Endodermal cell (in vitro differentiated cells): ENCODE data around the gene CMTM4. TPM values are rescaled to one million over a fixed set of nuclear protein-coding genes. Genes with fewer than 3 reads are reported as not detected.

Experiments used
- DNase-seq: peaks from one replicate; pipeline ENCODE4 v3.0.0-alpha.2; 2017
- H3K27ac ChIP-seq: 2 replicates; pipeline ENCODE4 v1.5.1; 2013; ENCODE audit warnings: mild to moderate bottlenecking, low read depth, low read length, moderate library complexity
- H3K27me3 ChIP-seq: 2 replicates; pipeline ENCODE4 v1.6.1; 2013; ENCODE audit warnings: mild to moderate bottlenecking, low read length, moderate library complexity; ENCODE audit not compliant: insufficient read depth, control insufficient read depth, poor library complexity, severe bottlenecking
- H3K36me3 ChIP-seq: 2 replicates; pipeline ENCODE4 v1.7.0; 2013; ENCODE audit warnings: mild to moderate bottlenecking, low read length, moderate library complexity; ENCODE audit not compliant: control insufficient read depth, insufficient read depth
- H3K4me1 ChIP-seq: one replicate; pipeline ENCODE4 v1.7.0; 2013; ENCODE audit warnings: low read length; ENCODE audit not compliant: control insufficient read depth, insufficient read depth
- H3K4me3 ChIP-seq: 2 replicates; pipeline ENCODE4 v1.5.1; 2013; ENCODE audit warnings: mild to moderate bottlenecking, low read length, moderate library complexity
- H3K9ac ChIP-seq: 2 replicates; pipeline ENCODE4 v1.6.1; 2013; ENCODE audit warnings: mild to moderate bottlenecking, low read length, moderate library complexity; ENCODE audit not compliant: poor library complexity, severe bottlenecking; ENCODE audit errors: extremely low read depth
- H3K9me3 ChIP-seq: 2 replicates; pipeline ENCODE4 v1.6.1; 2013; ENCODE audit warnings: mild to moderate bottlenecking, low read length, moderate library complexity; ENCODE audit not compliant: control insufficient read depth
- H3K27ac Mint-ChIP-seq: 2 replicates; pipeline ENCODE4 v1.8.0; 2020; ENCODE audit warnings: mixed read lengths
- H3K27me3 Mint-ChIP-seq: 2 replicates; pipeline ENCODE4 v1.8.0; 2021; ENCODE audit warnings: mild to moderate bottlenecking, mixed read lengths; ENCODE audit not compliant: insufficient read depth
- H3K36me3 Mint-ChIP-seq: 2 replicates; pipeline ENCODE4 v1.8.0; 2020; ENCODE audit warnings: low read depth, mixed read lengths
- H3K4me1 Mint-ChIP-seq: 2 replicates; pipeline ENCODE4 v1.8.0; 2020; ENCODE audit warnings: mixed read lengths
- H3K4me3 Mint-ChIP-seq: 2 replicates; pipeline ENCODE4 v1.8.0; 2020; ENCODE audit warnings: mild to moderate bottlenecking, moderate library complexity, mixed read lengths
- H3K9me3 Mint-ChIP-seq: 2 replicates; pipeline ENCODE4 v1.8.0; 2020; ENCODE audit warnings: mild to moderate bottlenecking, mixed read lengths
- CTCF ChIP-seq: fragments of 200-600 bp; sonication (generic); conservative IDR thresholded peaks from 2 replicates; pipeline ENCODE4 v1.5.0; 2021; ENCODE audit warnings: antibody characterized with exemption, mild to moderate bottlenecking
- WGBS, 2 experiments: methylation state at CpG; one replicate each; pipeline versions ENCODE4 v1.1.5 to v1.1.7; 2013; ENCODE audit warnings: missing lambda C conversion rate in 2 of 2, mixed read lengths in 1 of 2; ENCODE audit not compliant: insufficient coverage in 1 of 2, insufficient read length in 1 of 2; 5-methylcytosine and 5-hydroxymethylcytosine counted together
- total RNA-seq, 2 donors: library from RNA; stranded (reverse); fragmentation: NEBNext Ultra II Directional in 1 of 2; extraction: Animal tissue kit (Norgen Biotek cat#: 25700) in 1 of 2; gene quantifications; 2 replicates in 1 of 2; 3 replicates in 1 of 2; pipeline ENCODE4 v1.2.1, GENCODE V29; 2021

Gene CMTM4
- total RNA-seq, 2 donors from 2014 or later, result 68.2 to 76.2 TPM

GRCh38 chr16:66719246-66719645 is 22.7 kb upstream of the CMTM4 start:
- Mint-ChIP-seq H3K36me3 (peaks cover 52% of the 10 kb centered on the region), H3K27ac (no peak overlapping the region), H3K27me3 (no peaks in the 10 kb centered on the region), H3K4me3 (no peak overlapping the region), H3K9me3 (no peaks in the 10 kb centered on the region), H3K4me1 (no peaks in the 10 kb centered on the region)
- Histone ChIP-seq H3K4me1 (no peaks in the 10 kb centered on the region), H3K36me3 (peaks cover 55% of the 10 kb centered on the region), H3K27ac (no peak overlapping the region), H3K9ac (no peak overlapping the region), H3K27me3 (no peaks in the 10 kb centered on the region), H3K9me3 (no peaks in the 10 kb centered on the region), H3K4me3 (no peak overlapping the region)
- no peak for TF ChIP-seq CTCF
- 96 to 100% methylated on average over 1 to 4 of the region's 4 CpGs for WGBS, 2 experiments
- DNase-seq, result no peak

GRCh38 chr16:66717776-66718175 is 21.2 kb upstream of the CMTM4 start:
- peak overlapping the region; percentile 72 for H3K27ac Mint-ChIP-seq
- no peak overlapping the region for H3K27ac ChIP-seq
- no peak for TF ChIP-seq CTCF

GRCh38 chr16:66717112-66717675 is 20.7 kb upstream of the CMTM4 start:
- no peak overlapping the region for H3K4me3 ChIP-seq
- no peaks in the 10 kb centered on the region for H3K4me1 Mint-ChIP-seq
- no peak overlapping the region for H3K4me3 Mint-ChIP-seq
- no peaks in the 10 kb centered on the region for H3K27me3 ChIP-seq
- peaks cover 35% of the 10 kb centered on the region for H3K36me3 ChIP-seq
- peak; percentile 85 for DNase-seq
- H3K9me3 ChIP-seq, result no peaks in the 10 kb centered on the region
- no peaks in the 10 kb centered on the region for H3K4me1 ChIP-seq
- H3K27ac Mint-ChIP-seq, result peak overlapping the region; percentile 72
- H3K27me3 Mint-ChIP-seq, result no peaks in the 10 kb centered on the region
- H3K36me3 Mint-ChIP-seq, result peaks cover 33% of the 10 kb centered on the region
- 86 to 89% methylated on average over 12 of the region's 12 CpGs for WGBS, 2 experiments
- peaks cover 8% of the 10 kb centered on the region for H3K9me3 Mint-ChIP-seq
- no peak overlapping the region for H3K9ac ChIP-seq
- no peak overlapping the region for H3K27ac ChIP-seq
- peak; percentile 77 for TF ChIP-seq CTCF

More at GRCh38 chr16:66717776-66718175, 21.2 kb upstream of the CMTM4 start:
- H3K36me3 Mint-ChIP-seq, result peaks cover 38% of the 10 kb centered on the region
- Histone ChIP-seq H3K36me3 (peaks cover 40% of the 10 kb centered on the region), H3K4me1 (no peaks in the 10 kb centered on the region), H3K4me3 (no peak overlapping the region), H3K9ac (no peak overlapping the region), H3K9me3 (no peaks in the 10 kb centered on the region), H3K27me3 (no peaks in the 10 kb centered on the region)
- H3K4me3 Mint-ChIP-seq, result no peak overlapping the region
- no peaks in the 10 kb centered on the region for H3K4me1 Mint-ChIP-seq
- H3K9me3 Mint-ChIP-seq, result peaks cover 3% of the 10 kb centered on the region
- 85 to 97% methylated on average over 2 to 4 of the region's 4 CpGs for WGBS, 2 experiments
- no peak for DNase-seq
- no peaks in the 10 kb centered on the region for H3K27me3 Mint-ChIP-seq
